ENCODE results near the gene KCND3. TPM values are rescaled to one million over a fixed set of nuclear protein-coding genes. Genes with fewer than 3 reads are reported as not detected.

The KCND3 gene
- total and polyA plus RNA-seq, 12 donors = 0.39 to 6.7 (median 3.1) TPM

DNA sequence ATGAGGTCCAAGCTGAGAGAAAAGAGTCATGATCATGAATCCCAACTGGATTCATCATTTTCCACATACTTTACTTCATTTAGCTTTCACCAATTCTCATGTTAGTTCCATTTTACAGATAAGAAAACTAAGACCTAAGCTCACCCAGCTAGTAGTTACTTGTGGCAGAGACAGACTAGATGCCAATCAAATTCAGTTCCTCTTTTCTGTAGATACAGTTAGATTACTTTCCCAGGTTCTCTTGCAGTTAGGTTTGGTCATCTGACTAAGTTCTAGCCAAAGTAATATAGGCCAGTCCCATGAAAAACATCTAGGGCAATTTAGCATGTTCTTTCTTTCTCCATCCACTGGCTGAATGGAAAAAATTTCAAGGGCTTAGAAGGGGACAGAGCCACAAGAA lies 8.9 kb upstream of the KCND3 start:
- no peak overlapping the region for H3K4me3 ChIP-seq
- no peak overlapping the region for H3K27ac ChIP-seq
- H3K9me3 ChIP-seq (replicated peaks in 1 of 3) = no peaks in the 10 kb centered on the region
- TF ChIP-seq, protein P1, sequence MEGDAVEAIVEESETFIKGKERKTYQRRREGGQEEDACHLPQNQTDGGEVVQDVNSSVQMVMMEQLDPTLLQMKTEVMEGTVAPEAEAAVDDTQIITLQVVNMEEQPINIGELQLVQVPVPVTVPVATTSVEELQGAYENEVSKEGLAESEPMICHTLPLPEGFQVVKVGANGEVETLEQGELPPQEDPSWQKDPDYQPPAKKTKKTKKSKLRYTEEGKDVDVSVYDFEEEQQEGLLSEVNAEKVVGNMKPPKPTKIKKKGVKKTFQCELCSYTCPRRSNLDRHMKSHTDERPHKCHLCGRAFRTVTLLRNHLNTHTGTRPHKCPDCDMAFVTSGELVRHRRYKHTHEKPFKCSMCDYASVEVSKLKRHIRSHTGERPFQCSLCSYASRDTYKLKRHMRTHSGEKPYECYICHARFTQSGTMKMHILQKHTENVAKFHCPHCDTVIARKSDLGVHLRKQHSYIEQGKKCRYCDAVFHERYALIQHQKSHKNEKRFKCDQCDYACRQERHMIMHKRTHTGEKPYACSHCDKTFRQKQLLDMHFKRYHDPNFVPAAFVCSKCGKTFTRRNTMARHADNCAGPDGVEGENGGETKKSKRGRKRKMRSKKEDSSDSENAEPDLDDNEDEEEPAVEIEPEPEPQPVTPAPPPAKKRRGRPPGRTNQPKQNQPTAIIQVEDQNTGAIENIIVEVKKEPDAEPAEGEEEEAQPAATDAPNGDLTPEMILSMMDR (IDR thresholded peaks at IDR 0.05) = no peak
- TF ChIP-seq POLR2A (IDR thresholded peaks at IDR 0.05) = no peak
- H3K4me1 ChIP-seq (replicated peaks in 1 of 2) = no peaks in the 10 kb centered on the region
- H3K27me3 ChIP-seq = no peaks in the 10 kb centered on the region
- no peaks in the 10 kb centered on the region for H3K36me3 ChIP-seq (replicated peaks in 1 of 2)
- DNase-seq = no peak
- intact Hi-C loops (cut with DNase I) = no loop called here

DNA sequence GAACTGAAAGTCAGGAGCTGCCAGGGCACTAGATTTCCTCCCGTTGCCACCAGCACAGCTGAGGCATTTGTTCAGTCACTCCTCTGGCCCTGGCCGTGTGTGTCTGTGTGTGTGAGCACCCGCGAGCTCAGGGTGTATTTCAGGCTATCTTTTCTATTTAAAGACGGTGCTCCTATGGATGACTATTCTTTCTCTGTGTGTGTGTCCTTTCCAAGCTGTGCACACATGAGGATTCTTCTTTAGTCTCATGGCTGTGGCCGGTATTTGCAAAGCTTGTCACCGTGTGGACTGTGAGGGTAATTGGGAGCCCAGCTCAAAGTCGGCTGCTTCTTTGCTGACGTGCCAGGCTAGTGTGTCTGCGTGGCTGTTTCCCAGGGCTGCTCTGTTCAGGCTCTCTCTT lies 3.0 kb upstream of the KCND3 start:
- no peaks in the 10 kb centered on the region for H3K36me3 ChIP-seq (replicated peaks in 1 of 2)
- H3K27ac ChIP-seq = no peak overlapping the region
- H3K4me3 ChIP-seq = no peak overlapping the region
- peaks cover 14 to 23% of the 10 kb centered on the region in 2 donors for H3K4me1 ChIP-seq (replicated peaks in 1 of 2)
- 77 to 85% (median 83%) methylated on average over 10 of the region's 10 CpGs for WGBS, 4 donors
- no peaks in the 10 kb centered on the region for H3K9me3 ChIP-seq (replicated peaks in 1 of 3)
- H3K27me3 ChIP-seq = peaks cover 4% of the 10 kb centered on the region
- intact Hi-C loops (cut with DNase I) = no loop called here
- no peak for DNase-seq
- no peak for TF ChIP-seq POLR2A (IDR thresholded peaks at IDR 0.05)
- TF ChIP-seq, protein P1 (IDR thresholded peaks at IDR 0.05) = no peak

DNA sequence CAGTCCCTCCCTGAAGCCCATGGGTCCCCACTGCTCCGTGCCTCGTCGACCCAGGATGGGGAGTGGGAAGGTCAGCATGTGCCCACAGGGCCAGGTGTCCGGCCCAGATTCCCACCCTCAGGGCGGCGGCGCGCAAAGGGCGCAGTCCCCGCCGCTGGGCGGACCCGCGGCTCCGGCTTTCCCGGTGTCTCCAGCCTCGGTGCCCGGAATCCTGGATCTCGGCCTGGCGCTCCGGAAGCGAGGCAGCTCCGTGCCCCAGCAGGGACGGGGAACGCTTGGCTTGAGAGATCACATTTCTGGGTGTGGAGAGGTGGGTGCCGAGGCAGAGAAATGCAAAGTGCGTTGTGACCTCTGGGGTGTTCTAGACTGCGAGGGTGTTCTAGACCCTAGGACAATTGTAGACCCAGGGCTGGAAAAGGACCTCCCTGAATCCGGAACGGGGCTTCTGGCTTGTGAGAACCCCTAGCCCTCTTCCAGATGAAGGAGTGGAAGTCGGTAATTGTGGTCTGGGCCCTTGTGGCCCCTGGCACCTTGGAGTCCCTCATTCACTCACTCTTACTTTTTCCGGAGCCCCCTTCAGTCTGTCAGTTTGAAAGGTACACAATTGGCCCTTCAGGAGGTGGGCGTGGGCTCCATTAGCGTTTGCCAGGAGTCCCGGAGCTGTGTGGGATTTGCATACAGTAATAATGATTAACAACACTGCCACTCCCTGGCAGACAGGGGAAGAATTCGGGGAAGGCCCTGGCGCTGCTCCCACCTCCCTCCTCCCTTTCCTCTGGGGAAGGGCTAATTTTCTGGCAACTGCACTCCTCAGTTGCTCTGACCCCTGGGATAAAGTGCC lies 1.6 kb upstream of the KCND3 start:
- peak overlapping the region in 1 of 5 donors; percentile 25 for H3K27ac ChIP-seq
- peak; percentile 56 to 75 (median 66) for DNase-seq
- peak overlapping the region in 2 of 4 donors; percentile 16 to 72 for H3K4me3 ChIP-seq
- H3K4me1 ChIP-seq (replicated peaks in 1 of 2) = peaks cover 17 to 23% of the 10 kb centered on the region in 2 donors
- peaks cover 4% of the 10 kb centered on the region for H3K27me3 ChIP-seq
- WGBS, 4 donors = 0 to 5% (median 2%) methylated on average over 4 to 37 of the region's 37 CpGs
- intact Hi-C loops (cut with DNase I) = no loop called here
- H3K9me3 ChIP-seq (replicated peaks in 1 of 3) = no peaks in the 10 kb centered on the region
- TF ChIP-seq, protein P1 (IDR thresholded peaks at IDR 0.05) = peak in 2 of 6 experiments; percentile 18 to 20
- no peak for TF ChIP-seq POLR2A (IDR thresholded peaks at IDR 0.05)
- H3K36me3 ChIP-seq (replicated peaks in 1 of 2) = no peaks in the 10 kb centered on the region

DNA sequence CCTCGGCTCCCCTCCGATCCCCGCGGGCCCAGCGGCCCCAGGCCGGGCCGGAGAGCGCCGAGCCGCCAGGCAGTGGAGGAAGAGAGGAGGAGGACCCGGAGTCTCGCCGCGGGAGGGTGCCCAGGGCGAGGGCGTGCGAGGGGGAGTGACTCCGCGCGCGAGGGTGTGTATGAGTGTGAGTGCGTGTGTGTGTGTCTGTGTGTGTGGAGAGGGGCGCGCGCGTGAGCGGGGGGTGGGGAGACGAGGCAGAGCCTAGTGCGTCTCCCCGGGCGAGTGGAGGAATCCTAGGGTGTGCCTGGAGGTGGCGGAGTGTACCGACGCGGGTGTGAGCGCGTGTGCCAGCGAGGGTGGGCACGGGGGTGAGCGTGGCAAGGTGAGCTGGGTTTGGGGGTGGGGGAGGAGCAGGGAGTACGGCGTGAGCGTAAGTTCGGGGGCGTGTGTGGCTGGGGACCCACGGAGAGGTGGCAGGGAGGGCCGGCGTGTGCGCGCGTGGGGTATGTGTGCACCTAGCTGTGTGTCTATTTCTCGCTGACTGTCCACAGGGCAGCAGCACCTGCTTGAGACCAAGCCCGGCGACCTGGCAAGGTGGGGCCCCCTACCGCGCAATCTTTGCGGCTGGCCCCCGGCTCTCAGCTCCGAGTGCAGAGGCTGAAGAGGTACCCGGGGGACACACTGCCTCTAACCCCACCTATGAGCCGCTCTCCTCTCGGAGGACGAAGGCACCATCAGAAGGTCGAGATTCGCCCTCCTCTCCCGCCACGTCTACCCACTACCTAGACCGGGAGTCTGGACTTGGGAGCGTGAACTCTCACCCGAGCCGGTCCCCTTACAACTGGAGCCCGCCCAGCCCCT lies 784 bp upstream of the KCND3 start:
- Histone ChIP-seq H3K27me3 (peaks cover 4% of the 10 kb centered on the region), H3K27ac (peak overlapping the region in 1 of 5 donors; percentile 62), H3K4me3 (peak overlapping the region in 2 of 4 donors; percentile 16 to 72), H3K4me1 (replicated peaks in 1 of 2) (peaks cover 17 to 23% of the 10 kb centered on the region in 2 donors), H3K9me3 (replicated peaks in 1 of 3) (no peaks in the 10 kb centered on the region), H3K36me3 (replicated peaks in 1 of 2) (no peaks in the 10 kb centered on the region)
- 0 to 2% (median 1%) methylated on average over 15 to 72 of the region's 72 CpGs for WGBS, 4 donors
- DNase-seq = peak in 4 of 7 donors; percentile 20 to 42 (median 34)
- TF ChIP-seq, protein P1 (IDR thresholded peaks at IDR 0.05) = no peak
- no peak for TF ChIP-seq POLR2A (IDR thresholded peaks at IDR 0.05)
- intact Hi-C loops (cut with DNase I) = no loop called here
